Left ventricle myocardium superior (tissue), 1 donor: ENCODE results near the gene TFF1. TPM values are rescaled to one million over a fixed set of nuclear protein-coding genes. Genes with fewer than 3 reads are reported as not detected.

Experiments used
- ATAC-seq: fragments of 200-7000 bp; cut with Tn5 transposase; one replicate; pipeline ENCODE4 v1.9.1; 2020; ENCODE audit warnings: mild to moderate bottlenecking, moderate library complexity
- DNase-seq: peaks from one replicate; pipeline ENCODE4 v3.0.0-alpha.2; 2020
- intact Hi-C: fragments of 100-400 bp; cut with micrococcal nuclease; formaldehyde crosslinking; loops from one replicate; pipeline ENCODE4 v1.11.0; 2022
- total RNA-seq: library from RNA; stranded (reverse); fragmentation: NEBNext Ultra II Directional; extraction: Animal tissue kit (Norgen Biotek cat#: 25700); gene quantifications from one replicate; pipeline ENCODE4 v1.2.1, GENCODE V29; 2021
- donor health status: DM: no; HTN: yes; CAD: no; lungs with severe emphysema.

Gene TFF1
- total RNA-seq, 1 donor from 2014 or later = not detected

DNA sequence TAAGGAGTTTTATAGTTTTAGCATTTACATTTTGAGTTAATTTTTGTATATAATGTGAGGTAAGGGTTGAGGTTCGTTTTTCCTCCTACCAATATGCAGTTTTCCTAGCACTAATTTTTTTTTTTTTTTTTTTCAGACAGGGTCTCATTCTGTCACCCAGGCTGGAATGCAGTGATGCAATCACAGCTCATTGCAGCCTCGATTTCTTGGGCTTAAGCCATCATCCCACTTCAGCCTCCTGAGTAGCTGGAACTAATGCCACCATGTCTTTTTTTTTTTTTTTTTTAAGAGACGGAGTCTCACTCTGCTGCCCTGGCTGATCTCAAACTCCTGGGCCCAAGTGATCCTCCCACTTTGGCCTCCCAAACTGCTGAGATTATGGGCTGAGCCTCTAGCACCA, 34.8 kb upstream of the TFF1 start:
- ATAC-seq = no peak
- DNase-seq = no peak
- intact Hi-C loops = no loop called here

GRCh38 chr21:42400525-42400924, 34.2 kb upstream of the TFF1 start:
- DNase-seq (no peak), ATAC-seq (no peak)
- intact Hi-C loops = no loop called here

GRCh38 chr21:42398436-42399028, 32.2 kb upstream of the TFF1 start:
- ATAC-seq = no peak
- DNase-seq = no peak
- intact Hi-C loops = no loop called here

- DNase-seq = no peak
- no peak for ATAC-seq
- intact Hi-C loops = no loop called here
These were observed 31.5 kb upstream of the TFF1 start for GRCh38 chr21:42397746-42398394.

- intact Hi-C loops = no loop called here
- no peak for DNase-seq
- no peak for ATAC-seq
These were observed 30.7 kb upstream of the TFF1 start for GRCh38 chr21:42396799-42397745.

DNA sequence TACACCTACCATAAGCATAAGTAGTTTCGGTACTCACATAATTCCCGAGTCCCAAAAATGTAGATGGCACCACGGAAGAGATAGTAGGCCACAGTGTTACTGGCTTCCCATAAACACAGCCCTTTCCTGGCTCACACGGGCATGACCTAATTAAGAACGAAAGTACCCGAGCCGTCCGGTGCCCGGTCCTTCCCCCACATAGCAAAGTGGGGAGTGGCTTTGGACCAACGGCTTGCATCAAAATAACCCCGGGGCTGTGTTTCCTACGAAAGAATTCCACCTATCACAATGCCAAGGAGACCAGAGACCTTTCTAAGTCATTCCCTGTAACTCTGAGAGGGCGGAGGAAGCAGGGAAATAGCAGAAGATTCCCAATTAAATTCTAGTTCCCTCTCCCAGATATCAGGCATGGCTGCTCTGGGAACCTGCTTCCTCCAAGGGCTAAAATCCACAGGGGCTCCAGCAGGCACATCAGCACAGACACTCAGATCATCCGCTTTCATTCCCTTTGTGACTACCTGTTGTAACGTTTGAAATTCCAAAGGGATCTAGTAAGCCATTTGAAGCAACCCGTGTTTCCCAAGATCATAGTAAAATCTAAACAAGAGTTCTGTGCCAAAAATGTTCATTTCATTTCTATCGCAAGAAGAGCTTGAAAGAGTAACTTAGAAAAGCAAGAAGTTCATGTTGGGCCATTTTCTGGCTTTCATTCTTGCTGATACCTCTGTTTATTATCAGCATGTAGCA, 29.7 kb upstream of the TFF1 start, which contains the start of gene TMPRSS3:
Gene TMPRSS3, minus strand, starts transcription at position 148 of the 747 bp plus-strand sequence. CDS start 635 bp downstream, outside the sequence.
- intact Hi-C loops = no loop called here
- DNase-seq = no peak
- no peak for ATAC-seq

- intact Hi-C loops = no loop called here
- ATAC-seq (no peak), DNase-seq (no peak)
These were observed 29.0 kb upstream of the TFF1 start for GRCh38 chr21:42395302-42395701.

- intact Hi-C loops = no loop called here
- ATAC-seq (no peak), DNase-seq (no peak)
These were observed 27.2 kb upstream of the TFF1 start for GRCh38 chr21:42393443-42393950.

DNA sequence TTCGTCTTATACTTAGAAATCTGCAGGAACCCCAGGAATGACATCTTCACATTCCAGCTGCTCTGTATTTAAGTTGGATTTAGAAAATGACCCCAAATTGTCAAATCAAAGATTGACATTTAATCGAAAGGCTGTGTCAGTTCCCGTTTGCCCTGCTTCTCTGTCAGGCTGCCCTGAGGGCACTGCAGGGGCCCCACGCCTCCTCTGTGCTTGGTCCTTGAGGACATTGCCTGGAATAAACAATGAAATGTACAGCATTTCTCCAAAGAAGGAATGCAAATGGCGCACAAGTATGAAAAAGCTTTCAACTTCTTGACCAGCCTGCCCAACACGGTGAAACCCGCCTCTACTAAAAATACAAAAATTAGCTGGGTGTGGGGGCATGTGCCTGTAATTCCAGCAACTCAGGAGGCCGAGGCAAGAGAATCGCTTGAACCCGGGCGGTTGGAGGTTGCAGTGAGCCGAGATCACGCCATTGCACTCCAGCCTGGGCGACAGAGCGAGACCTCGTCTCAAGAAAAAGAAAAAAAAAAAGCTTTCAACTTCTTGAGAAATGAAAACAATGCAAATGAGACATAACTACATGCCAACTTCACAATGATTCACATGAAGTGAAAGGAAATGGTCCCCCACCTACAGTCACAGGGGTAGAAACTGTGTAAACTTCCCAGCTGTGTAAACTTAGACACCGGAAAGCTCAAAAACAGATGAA, 26.6 kb upstream of the TFF1 start:
- ATAC-seq (no peak), DNase-seq (no peak)
- intact Hi-C loops = no loop called here

DNA sequence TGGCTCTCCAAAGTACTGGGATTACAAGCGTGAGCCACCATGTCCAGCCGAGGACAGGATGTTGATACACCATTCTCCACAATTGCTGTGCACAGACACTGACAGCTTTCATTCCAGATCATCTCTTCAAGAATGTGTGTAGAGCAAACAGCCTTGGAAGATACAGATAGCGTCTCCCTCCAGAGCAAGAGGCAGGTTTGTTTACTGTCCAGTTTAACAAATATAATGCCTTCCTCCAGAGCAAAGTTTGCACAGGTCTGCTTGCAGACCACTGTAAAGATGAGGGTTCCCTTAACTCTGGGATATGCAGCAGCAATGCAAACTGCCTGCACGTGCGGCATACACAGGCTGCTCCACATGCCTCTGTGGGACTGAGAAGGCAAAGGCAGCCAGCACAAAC, 25.0 kb upstream of the TFF1 start:
- intact Hi-C loops = no loop called here
- DNase-seq = no peak
- ATAC-seq = no peak

DNA sequence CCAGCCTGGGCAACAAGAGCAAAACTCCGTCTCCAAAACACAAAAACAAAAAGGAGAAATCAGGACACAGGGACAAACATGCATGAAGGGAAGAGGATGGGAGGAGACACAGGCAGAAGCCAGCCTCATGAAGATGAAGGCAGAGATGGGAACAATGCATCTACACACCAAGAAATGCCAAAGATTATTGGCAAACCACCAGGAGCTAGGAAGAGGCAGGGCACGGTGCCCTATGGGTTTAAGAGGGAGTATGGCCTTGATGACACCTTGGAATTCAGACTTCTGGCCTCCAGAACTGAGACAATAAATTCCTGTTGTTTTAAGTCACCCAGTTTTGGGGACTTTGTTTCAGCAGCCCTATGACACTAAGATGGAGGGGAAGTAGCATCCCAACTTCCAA, 24.4 kb upstream of the TFF1 start:
- ATAC-seq (no peak), DNase-seq (no peak)
- intact Hi-C loops = no loop called here

- intact Hi-C loops = no loop called here
- ATAC-seq (no peak), DNase-seq (no peak)
These were observed 23.9 kb upstream of the TFF1 start for GRCh38 chr21:42390193-42390592.

DNA sequence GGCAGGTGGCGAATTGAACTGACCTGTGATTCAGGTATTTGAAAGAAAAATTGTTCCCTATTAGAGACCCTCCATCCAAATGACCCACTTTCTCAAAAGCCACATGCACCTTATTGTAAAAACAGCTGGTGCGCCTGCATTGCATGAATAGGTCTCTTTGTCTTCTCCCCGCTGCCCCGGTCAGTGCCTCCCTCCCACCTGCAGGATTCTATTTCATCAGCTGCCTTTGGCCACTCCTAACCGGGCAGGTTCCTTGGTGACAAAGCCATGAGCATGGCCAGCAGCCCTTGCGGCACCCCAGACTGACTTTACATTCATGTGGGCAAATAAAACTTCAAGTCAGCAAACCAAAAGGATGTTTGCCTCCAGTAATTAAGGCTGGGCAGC, 23.1 kb upstream of the TFF1 start:
- intact Hi-C loops = no loop called here
- no peak for ATAC-seq
- DNase-seq = no peak

DNA sequence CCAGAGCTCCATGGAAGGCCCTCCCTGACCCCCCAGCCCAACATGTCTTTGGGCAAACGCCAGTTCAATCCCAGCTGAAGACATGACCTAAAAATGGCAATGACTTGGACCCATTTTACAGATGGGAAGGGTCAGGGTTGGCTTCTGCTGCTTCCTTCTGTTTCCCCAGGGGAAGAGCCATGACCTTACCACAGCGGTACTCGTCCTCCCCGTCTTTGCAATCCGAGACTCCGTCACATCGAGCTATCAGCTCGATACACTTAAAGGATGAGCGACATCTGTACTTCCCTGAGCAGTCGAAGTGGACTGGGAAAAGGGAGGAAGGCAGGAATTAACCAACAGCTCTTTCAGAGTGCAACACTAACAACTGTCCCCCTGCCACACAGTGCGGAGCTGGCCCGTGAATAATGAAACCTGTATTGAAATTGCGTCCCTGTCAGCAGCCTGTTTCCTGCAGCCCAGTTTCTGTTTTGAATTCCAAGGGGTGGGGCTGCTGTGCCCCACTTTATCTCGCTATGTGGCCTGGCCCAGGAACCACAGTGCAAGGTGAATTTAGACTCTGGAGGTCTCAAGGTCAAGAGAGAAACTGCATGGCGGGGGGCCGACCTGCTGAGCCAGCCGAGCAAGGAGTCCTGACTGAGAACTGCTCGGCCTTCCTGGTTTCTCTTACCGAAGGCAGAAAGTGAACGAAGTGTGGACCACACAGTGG, 22.6 kb upstream of the TFF1 start:
- DNase-seq (no peak), ATAC-seq (peak; percentile 28)
- intact Hi-C loops = no loop called here

- no peak for DNase-seq
- intact Hi-C loops = no loop called here
- no peak for ATAC-seq
These were observed 21.6 kb upstream of the TFF1 start for GRCh38 chr21:42387843-42388340.

GRCh38 chr21:42387164-42387563, 20.8 kb upstream of the TFF1 start:
- intact Hi-C loops = no loop called here
- no peak for ATAC-seq
- DNase-seq = no peak

- intact Hi-C loops = no loop called here
- DNase-seq (no peak), ATAC-seq (no peak)
These were observed 19.8 kb upstream of the TFF1 start for GRCh38 chr21:42386034-42386591.

- ATAC-seq (no peak), DNase-seq (no peak)
- intact Hi-C loops = no loop called here
These were observed 19.3 kb upstream of the TFF1 start for GRCh38 chr21:42385619-42386018.
